Inflammatory macrophage (primary cell): ENCODE measurements around the gene GPAM.
"Not testable (repeated sequence)": the region's sequence is repeated elsewhere in the genome, so short reads cannot be mapped to it uniquely, and the experiment has no call there.

Experiments
- DNase-seq, 2 donors: peaks; one replicate each; pipeline ENCODE4 v3.0.0-alpha.2; 2020 to 2022

The GPAM gene

DNA sequence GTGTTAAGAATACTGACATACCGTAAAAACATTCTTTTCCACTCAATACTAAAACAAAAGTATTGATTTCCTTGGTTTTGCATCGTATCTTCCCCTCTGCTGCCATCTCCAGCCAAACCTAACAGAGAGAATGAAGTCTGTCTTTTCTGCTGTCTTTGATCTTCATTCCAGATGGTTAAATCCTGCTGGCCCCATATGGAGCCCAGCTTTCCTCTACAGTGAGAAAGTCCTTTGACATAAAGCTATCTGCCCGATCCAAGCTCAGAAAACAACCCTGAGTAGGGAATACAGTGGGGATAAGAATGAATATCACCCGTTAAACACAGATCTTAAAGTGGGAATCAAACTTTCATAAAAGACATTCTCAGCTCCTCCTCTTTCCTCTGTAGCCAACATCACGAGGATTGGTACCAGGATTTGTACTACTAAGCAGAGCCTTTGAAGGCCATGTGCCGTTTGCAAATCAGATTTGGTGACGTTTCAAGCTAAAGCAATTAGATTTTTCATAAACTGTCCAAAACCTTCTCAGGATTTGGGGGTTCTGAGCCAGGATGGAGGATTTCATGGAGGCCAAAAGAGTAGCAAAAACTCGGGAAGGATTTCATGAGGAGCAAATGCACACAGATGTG, 30.8 kb upstream of the GPAM start:
- DNase-seq, result no peak

DNA sequence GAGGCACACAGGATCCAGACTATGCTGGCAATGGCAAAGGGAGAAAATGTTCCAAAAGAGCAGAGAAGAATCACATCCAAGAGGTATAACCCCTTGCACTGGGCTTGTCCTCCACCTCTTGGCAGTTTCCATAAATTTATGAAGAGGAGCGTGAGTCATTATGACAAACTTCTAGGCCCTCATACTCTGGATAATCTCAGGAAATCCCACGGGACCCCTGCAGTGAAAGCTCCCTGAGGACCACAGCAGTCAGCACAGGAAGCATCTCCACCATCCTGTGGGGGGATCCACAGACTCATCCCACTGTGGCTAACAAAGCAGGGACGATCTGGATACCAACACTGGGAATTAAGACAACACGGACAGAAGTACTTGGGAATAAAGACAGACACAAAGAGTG, 30.3 kb upstream of the GPAM start:
- DNase-seq, result no peak

- DNase-seq, result no peak
Observed at GRCh38 chr10:112213098-112213823, 29.7 kb upstream of the GPAM start.

GRCh38 chr10:112210666-112211065, 27.1 kb upstream of the GPAM start:
- DNase-seq, result no peak

GRCh38 chr10:112209684-112210131, 26.1 kb upstream of the GPAM start:
- DNase-seq, result no peak

- DNase-seq, result no peak
Observed at GRCh38 chr10:112208997-112209396, 25.4 kb upstream of the GPAM start.

DNA sequence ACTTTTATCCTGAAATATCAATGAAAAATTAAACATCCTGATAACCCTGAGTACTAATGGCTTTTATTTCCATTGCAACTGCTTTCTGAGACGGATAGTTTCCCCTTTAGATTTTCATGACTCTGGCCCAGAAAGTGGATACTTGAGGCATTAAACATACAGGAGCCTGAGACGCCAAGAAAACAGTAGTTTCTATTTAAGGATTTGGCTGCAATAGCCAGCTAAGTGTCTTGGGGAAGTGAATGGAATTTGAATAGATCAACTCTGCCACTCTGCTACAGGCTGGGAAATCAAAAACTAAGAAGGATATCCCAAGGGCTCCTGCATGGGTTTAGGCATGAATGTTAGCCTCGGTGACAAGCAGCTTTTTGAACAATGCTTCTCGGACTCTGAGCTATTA, 24.7 kb upstream of the GPAM start:
- DNase-seq, result no peak

GRCh38 chr10:112203328-112204076, 19.9 kb upstream of the GPAM start:
- peak; percentile 4 to 12 for DNase-seq

GRCh38 chr10:112202561-112203241, 19.1 kb upstream of the GPAM start:
- no peak for DNase-seq

GRCh38 chr10:112202076-112202475, 18.5 kb upstream of the GPAM start:
- no peak for DNase-seq

- DNase-seq, result no peak
Observed at GRCh38 chr10:112201334-112201733, 17.8 kb upstream of the GPAM start.

DNA sequence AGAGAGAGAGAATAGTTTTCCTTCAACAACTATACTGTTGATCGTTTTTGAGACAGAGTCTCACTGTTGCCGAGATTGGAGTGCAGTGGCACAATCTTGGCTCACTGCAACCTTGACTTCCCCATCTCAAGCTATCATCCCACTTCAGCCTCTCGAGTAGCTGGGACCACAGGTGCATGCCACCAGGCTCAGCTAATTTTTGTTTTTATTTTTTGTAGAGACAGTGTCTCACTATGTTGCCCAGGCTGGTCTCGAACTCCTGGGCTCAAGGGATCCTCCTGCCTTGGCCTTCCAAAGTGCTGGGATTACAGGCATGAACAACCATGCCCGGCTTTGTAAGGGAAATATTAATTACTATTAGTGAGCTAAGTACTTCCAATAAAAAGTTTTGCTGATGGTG, 16.7 kb upstream of the GPAM start:
- DNase-seq, result not testable (repeated sequence)

- not testable (repeated sequence) for DNase-seq
Observed at GRCh38 chr10:112197662-112198061, 14.1 kb upstream of the GPAM start.

DNA sequence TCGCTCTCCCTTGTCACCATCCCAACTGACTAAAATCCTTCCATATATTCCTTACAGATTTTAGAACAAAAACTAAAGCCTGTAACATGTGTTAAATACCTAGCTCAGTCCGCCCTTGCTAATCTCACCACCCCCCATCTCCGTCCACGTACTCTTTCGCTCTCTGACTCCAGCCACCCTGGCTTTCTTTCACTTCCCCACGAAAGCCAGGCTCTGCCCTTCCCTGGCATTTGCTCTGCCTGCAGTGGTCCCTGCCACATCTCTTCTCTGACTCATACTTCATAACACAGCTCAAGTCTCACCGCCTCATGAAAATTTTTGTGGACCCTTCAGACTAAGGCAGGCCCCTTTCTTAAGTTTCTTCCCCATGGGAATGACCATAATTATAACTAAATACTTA, 11.7 kb upstream of the GPAM start:
- DNase-seq, result no peak

- DNase-seq, result no peak
Observed at GRCh38 chr10:112191791-112192190, 8.2 kb upstream of the GPAM start.

DNA sequence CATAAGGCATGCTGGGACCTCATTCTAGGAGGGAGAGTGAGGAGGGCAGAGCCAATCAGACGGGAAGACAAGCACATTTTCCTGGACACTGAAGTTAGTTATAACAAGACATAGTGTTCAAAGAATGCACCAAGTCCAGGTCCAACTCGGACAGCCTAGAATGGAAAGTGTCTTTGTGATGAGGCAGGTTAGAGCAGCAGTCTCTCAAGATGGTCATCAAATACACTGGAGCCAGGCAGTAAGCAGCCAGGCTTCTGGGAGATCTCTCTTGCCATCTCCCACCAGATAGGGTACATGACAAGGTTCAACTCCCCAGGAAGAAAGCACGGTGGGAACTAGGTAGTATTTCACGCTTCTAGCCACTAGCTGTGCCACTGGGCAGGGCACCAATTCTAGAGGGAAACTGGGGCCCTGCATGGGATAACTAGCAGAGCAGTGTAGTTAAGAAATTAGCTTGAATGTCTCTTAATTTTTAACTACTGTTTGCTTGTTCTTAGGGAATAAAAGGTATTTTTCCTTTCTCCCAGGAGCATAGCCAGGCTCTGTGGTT, 7.6 kb upstream of the GPAM start:
- no peak for DNase-seq

GRCh38 chr10:112189465-112189864, 5.9 kb upstream of the GPAM start:
- no peak for DNase-seq

GRCh38 chr10:112187527-112187926, 4.0 kb upstream of the GPAM start:
- no peak for DNase-seq

DNA sequence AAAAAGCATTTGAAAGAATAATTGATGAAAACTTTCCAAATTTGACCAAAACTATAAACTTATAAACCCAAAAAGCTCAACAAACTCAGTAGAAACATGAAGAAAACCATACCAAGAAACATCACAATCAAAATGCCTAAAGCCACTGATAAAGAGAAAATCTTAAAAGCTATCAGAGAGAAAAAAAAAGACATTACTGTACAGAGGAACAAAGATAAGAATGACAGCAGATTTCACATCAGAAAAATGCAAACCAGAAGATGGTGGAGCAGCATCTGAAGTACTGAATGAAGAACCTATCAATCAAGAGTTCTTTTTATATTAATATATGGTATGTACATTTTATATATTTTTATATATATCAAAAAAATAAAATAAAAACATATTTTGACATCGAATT, 2.4 kb upstream of the GPAM start:
- no peak for DNase-seq

GRCh38 chr10:112184379-112184778, 814 bp upstream of the GPAM start:
- DNase-seq, result no peak

DNA sequence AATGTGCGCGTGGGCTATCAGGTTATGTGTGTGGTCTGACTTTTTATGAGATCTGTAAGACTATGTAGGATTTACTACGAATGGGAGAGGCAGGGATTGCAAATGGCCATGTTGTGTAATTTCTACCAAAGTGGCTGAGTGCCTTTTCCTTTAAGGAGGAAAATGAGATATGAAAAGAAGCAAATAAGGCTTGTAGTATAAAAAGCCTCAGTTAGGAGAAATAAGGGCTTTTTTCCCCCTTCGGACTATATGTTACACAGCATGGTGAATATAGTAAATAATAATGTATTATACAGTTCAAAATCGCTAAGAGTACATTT, 447 bp upstream of the GPAM start:
- no peak for DNase-seq

DNA sequence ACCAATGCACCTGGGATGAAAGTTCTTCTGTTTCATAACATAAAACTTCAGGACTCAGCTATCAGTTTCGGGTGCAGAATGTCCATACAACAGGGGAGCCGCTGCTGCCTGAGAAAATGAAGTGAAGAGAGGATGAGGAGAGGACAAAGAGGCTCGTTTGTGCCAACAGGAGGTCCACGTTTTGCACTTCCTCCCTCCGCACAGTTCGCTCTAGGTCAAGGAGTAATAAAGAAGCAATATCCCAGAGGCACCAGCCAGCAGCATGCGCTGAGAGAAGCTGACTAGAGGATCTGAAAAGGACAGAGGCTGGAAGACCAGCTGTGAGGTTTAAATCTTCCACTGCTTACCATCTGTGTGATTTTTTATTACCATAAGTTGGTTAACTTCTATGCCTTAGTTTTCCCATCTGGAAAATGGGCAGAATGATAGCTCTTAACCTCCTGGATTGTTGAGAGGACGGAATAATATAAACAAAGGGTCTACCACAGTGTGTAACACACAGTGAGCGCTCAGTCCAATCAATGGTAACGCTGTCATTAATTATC, 709 bp downstream of the GPAM start:
- DNase-seq, result peak; percentile 3

DNA sequence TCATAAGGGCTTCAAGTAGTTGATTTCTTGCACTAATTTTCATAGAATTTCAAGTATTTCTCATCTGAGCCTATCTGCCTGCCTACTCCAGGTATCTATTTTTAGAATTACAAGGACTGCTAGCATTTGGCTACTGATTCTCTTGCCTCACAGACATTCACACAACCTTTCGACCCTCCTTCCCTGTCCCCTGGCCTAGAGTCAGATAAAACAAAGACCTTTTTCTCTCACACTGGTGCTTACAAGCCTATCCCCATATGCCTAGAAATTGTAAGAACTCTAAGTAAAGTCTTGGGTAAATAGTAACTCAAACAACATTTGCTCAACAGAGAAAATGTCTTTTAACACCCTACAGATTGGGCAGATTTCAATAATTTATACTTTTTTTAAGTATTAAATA, 6.3 kb downstream of the GPAM start:
- DNase-seq, result no peak
